Measurements from ENCODE around the gene CARMIL3.

GRCh38 chr14:24060443-24060842 lies 8.6 kb downstream of the CARMIL3 start:
- TF ChIP-seq, protein P1, sequence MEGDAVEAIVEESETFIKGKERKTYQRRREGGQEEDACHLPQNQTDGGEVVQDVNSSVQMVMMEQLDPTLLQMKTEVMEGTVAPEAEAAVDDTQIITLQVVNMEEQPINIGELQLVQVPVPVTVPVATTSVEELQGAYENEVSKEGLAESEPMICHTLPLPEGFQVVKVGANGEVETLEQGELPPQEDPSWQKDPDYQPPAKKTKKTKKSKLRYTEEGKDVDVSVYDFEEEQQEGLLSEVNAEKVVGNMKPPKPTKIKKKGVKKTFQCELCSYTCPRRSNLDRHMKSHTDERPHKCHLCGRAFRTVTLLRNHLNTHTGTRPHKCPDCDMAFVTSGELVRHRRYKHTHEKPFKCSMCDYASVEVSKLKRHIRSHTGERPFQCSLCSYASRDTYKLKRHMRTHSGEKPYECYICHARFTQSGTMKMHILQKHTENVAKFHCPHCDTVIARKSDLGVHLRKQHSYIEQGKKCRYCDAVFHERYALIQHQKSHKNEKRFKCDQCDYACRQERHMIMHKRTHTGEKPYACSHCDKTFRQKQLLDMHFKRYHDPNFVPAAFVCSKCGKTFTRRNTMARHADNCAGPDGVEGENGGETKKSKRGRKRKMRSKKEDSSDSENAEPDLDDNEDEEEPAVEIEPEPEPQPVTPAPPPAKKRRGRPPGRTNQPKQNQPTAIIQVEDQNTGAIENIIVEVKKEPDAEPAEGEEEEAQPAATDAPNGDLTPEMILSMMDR (IDR thresholded peaks at IDR 0.05; ENCODE audit: low read length): no peak
- TF ChIP-seq EZH2 (IDR thresholded peaks at IDR 0.05; ENCODE audit: borderline replicate concordance, low read length): no peak
